Testis (tissue), 2 donors: Measurements from ENCODE around the gene GPX7.

ENCODE experiments used
- CTCF ChIP-seq, 3 experiments: fragments of 450-650 bp in 2 of 3; fragments of 200-600 bp in 1 of 3; sonication (generic) in 1 of 3; IDR thresholded peaks; one replicate each; pipeline ENCODE4 v1.5.1; 2016 to 2019; ENCODE audit warnings: antibody characterized with exemption in 3 of 3, mild to moderate bottlenecking in 2 of 3, moderate library complexity in 1 of 3
- POLR2A ChIP-seq: fragments of 450-650 bp; IDR thresholded peaks from one replicate; pipeline ENCODE4 v1.6.1; 2017; ENCODE audit warnings: antibody characterized with exemption, mild to moderate bottlenecking, moderate library complexity

GRCh38 chr1:52553362-52554266, 48.6 kb upstream of the GPX7 start:
- no peak for TF ChIP-seq CTCF (IDR thresholded peaks at IDR 0.05)
- no peak for TF ChIP-seq POLR2A
